ENCODE results near the gene COLQ.

DNA sequence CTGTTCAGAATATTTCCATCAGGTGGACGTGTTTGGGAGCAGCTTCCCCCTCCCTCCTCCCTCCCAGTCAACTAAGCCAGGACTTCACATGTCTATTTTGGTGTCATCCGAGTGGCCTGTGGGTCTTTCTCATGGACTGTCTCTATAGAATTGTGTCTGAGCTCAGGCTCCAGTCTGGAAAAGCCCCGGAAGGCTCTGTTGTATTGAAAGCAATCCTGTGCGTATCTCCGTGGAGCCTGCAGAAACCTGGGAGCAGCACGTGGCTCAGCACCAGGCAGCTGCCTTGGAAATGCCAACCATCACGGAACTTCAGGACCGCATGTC lies 25.2 kb downstream of the COLQ start:
- TF ChIP-seq, protein P1, sequence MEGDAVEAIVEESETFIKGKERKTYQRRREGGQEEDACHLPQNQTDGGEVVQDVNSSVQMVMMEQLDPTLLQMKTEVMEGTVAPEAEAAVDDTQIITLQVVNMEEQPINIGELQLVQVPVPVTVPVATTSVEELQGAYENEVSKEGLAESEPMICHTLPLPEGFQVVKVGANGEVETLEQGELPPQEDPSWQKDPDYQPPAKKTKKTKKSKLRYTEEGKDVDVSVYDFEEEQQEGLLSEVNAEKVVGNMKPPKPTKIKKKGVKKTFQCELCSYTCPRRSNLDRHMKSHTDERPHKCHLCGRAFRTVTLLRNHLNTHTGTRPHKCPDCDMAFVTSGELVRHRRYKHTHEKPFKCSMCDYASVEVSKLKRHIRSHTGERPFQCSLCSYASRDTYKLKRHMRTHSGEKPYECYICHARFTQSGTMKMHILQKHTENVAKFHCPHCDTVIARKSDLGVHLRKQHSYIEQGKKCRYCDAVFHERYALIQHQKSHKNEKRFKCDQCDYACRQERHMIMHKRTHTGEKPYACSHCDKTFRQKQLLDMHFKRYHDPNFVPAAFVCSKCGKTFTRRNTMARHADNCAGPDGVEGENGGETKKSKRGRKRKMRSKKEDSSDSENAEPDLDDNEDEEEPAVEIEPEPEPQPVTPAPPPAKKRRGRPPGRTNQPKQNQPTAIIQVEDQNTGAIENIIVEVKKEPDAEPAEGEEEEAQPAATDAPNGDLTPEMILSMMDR (IDR thresholded peaks at IDR 0.05), result no peak
- TF ChIP-seq POLR2A (IDR thresholded peaks at IDR 0.05), result no peak

Data from body of pancreas (tissue), 4 donors.